ENCODE measurements around the gene SLC13A2.

The SLC13A2 gene

GRCh38 chr17:28473542-28473941 is at the start of gene SLC13A2:
TSS of gene SLC13A2 (plus strand) at chr17:28473644. CDS start at chr17:28473713, 69 bp downstream.
- Histone ChIP-seq H3K9ac (ENCODE audit: low read depth, low read length, poor library complexity, severe bottlenecking) (no peak within 1 kb of the TSS), H3K9me2 (replicated peaks; ENCODE audit: low read depth, low read length) (no peaks in the 10 kb centered on the region), H3K9me3 (ENCODE audit: insufficient read depth, low read depth, low read length) (no peaks in the 10 kb centered on the region), H3K4me1 (ENCODE audit: insufficient read depth, low read length, poor library complexity, severe bottlenecking) (peaks cover 21% of the 10 kb centered on the region), H3K27me3 (ENCODE audit: insufficient read depth, low read length, poor library complexity, severe bottlenecking) (no peaks in the 10 kb centered on the region), H3K4me3 (ENCODE audit: low read length, poor library complexity, severe bottlenecking) (no peak within 1 kb of the TSS), H3K79me2 (ENCODE audit: insufficient read depth, low read length) (no peaks in the 10 kb centered on the region), H2AFZ (ENCODE audit: low read length) (no peak within 1 kb of the TSS), H3K36me3 (ENCODE audit: insufficient read depth, low read length) (no peaks in the 10 kb centered on the region), H3F3A (ENCODE audit: low read depth) (0 out of 2 replicates have a peak, but pooled peaks cover 1% of the 10 kb centered on the region), H3K4me2 (ENCODE audit: low read depth, low read length, poor library complexity, severe bottlenecking) (no peak within 1 kb of the TSS), H4K20me1 (ENCODE audit: insufficient read depth, low read length, poor library complexity, severe bottlenecking) (no peaks in the 10 kb centered on the region)
- TF ChIP-seq EZH2phosphoT487 (IDR thresholded peaks at IDR 0.05; ENCODE audit: borderline replicate concordance) (no peak), CTCF (conservative IDR thresholded peaks at IDR 0.05; ENCODE audit: low read length) (peak; percentile 28; the same call in 1 of the 2 replicates)

- H2AFZ ChIP-seq (ENCODE audit: low read length), result no peak overlapping the region
Observed at GRCh38 chr17:28425206-28425605, 48.2 kb upstream of the SLC13A2 start.

GRCh38 chr17:28426081-28426519 is 47.3 kb upstream of the SLC13A2 start:
- Histone ChIP-seq H3K36me3 (ENCODE audit: insufficient read depth, low read length) (no peaks in the 10 kb centered on the region), H3K9me3 (ENCODE audit: insufficient read depth, low read depth, low read length) (no peaks in the 10 kb centered on the region), H3K9ac (ENCODE audit: low read depth, low read length, poor library complexity, severe bottlenecking) (no peak overlapping the region), H3K4me3 (ENCODE audit: low read length, poor library complexity, severe bottlenecking) (no peak overlapping the region), H3K4me1 (ENCODE audit: insufficient read depth, low read length, poor library complexity, severe bottlenecking) (no peaks in the 10 kb centered on the region), H3K27me3 (ENCODE audit: insufficient read depth, low read length, poor library complexity, severe bottlenecking) (no peaks in the 10 kb centered on the region), H3K9me2 (replicated peaks; ENCODE audit: low read depth, low read length) (no peaks in the 10 kb centered on the region), H3F3A (ENCODE audit: low read depth) (no peaks in the 10 kb centered on the region), H2AFZ (ENCODE audit: low read length) (no peak overlapping the region), H3K4me2 (ENCODE audit: low read depth, low read length, poor library complexity, severe bottlenecking) (no peak overlapping the region), H3K79me2 (ENCODE audit: insufficient read depth, low read length) (no peaks in the 10 kb centered on the region), H4K20me1 (ENCODE audit: insufficient read depth, low read length, poor library complexity, severe bottlenecking) (no peaks in the 10 kb centered on the region)
- TF ChIP-seq CTCF (conservative IDR thresholded peaks at IDR 0.05; ENCODE audit: low read length), result peak; percentile 51
- no peak for TF ChIP-seq EZH2phosphoT487 (IDR thresholded peaks at IDR 0.05; ENCODE audit: borderline replicate concordance)

More at GRCh38 chr17:28425206-28425605, 48.2 kb upstream of the SLC13A2 start:
- TF ChIP-seq EZH2phosphoT487 (IDR thresholded peaks at IDR 0.05; ENCODE audit: borderline replicate concordance), result no peak
- no peak for TF ChIP-seq CTCF (conservative IDR thresholded peaks at IDR 0.05; ENCODE audit: low read length)
- no peaks in the 10 kb centered on the region for H4K20me1 ChIP-seq (ENCODE audit: insufficient read depth, low read length, poor library complexity, severe bottlenecking)
- no peaks in the 10 kb centered on the region for H3K79me2 ChIP-seq (ENCODE audit: insufficient read depth, low read length)
- no peaks in the 10 kb centered on the region for H3K9me2 ChIP-seq (replicated peaks; ENCODE audit: low read depth, low read length)
- no peak overlapping the region for H3K9ac ChIP-seq (ENCODE audit: low read depth, low read length, poor library complexity, severe bottlenecking)
- H3K4me2 ChIP-seq (ENCODE audit: low read depth, low read length, poor library complexity, severe bottlenecking), result no peak overlapping the region
- no peaks in the 10 kb centered on the region for H3K36me3 ChIP-seq (ENCODE audit: insufficient read depth, low read length)
- no peaks in the 10 kb centered on the region for H3F3A ChIP-seq (ENCODE audit: low read depth)
- no peak overlapping the region for H3K4me3 ChIP-seq (ENCODE audit: low read length, poor library complexity, severe bottlenecking)
- H3K4me1 ChIP-seq (ENCODE audit: insufficient read depth, low read length, poor library complexity, severe bottlenecking), result no peaks in the 10 kb centered on the region
- no peaks in the 10 kb centered on the region for H3K27me3 ChIP-seq (ENCODE audit: insufficient read depth, low read length, poor library complexity, severe bottlenecking)
- H3K9me3 ChIP-seq (ENCODE audit: insufficient read depth, low read depth, low read length), result no peaks in the 10 kb centered on the region

All from Loucy (cell line).